H9 (cell line): ENCODE data around the gene CCDC7. TPM values are rescaled to one million over a fixed set of nuclear protein-coding genes. Genes with fewer than 3 reads are reported as not detected.
"Not testable (repeated sequence)": the region's sequence is repeated elsewhere in the genome, so short reads cannot be mapped to it uniquely, and the experiment has no call there.

Source experiments
- DNase-seq: peaks from one replicate; pipeline ENCODE4 v3.0.0-alpha.2; 2017
- H2AFZ ChIP-seq: one replicate; pipeline ENCODE4 v1.6.1; 2013; ENCODE audit warnings: mild to moderate bottlenecking, low read length, control low read depth, moderate library complexity
- H2AK5ac ChIP-seq: 2 replicates; pipeline ENCODE4 v1.6.1; 2013; ENCODE audit warnings: low read length, control low read depth, mixed read lengths; ENCODE audit not compliant: insufficient read length
- H2BK120ac ChIP-seq: one replicate; pipeline ENCODE4 v1.6.1; 2013; ENCODE audit warnings: low read depth, mild to moderate bottlenecking, low read length, control low read depth, inconsistent platforms; ENCODE audit not compliant: poor library complexity, severe bottlenecking
- H2BK12ac ChIP-seq: 2 replicates; pipeline ENCODE4 v1.6.1; 2013; ENCODE audit warnings: low read length, control low read depth, mixed read lengths, low read depth; ENCODE audit not compliant: insufficient read length
- H2BK15ac ChIP-seq: 2 replicates; pipeline ENCODE4 v1.6.1; 2013; ENCODE audit warnings: low read depth, low read length, control low read depth
- H2BK20ac ChIP-seq: one replicate; pipeline ENCODE4 v1.6.1; 2013; ENCODE audit warnings: low read depth, mild to moderate bottlenecking, low read length, control low read depth, inconsistent platforms; ENCODE audit not compliant: poor library complexity, severe bottlenecking
- H2BK5ac ChIP-seq: 2 replicates; pipeline ENCODE4 v1.6.1; 2013; ENCODE audit warnings: low read length, control low read depth, mixed read lengths; ENCODE audit not compliant: insufficient read length
- H3K14ac ChIP-seq: 2 replicates; pipeline ENCODE4 v1.6.1; 2013; ENCODE audit warnings: low read length, control low read depth; ENCODE audit not compliant: insufficient read depth
- H3K18ac ChIP-seq: 2 replicates; pipeline ENCODE4 v1.6.1; 2013; ENCODE audit warnings: low read depth, mild to moderate bottlenecking, mixed read lengths, low read length, control low read depth; ENCODE audit not compliant: insufficient read length
- H3K23ac ChIP-seq: 2 replicates; pipeline ENCODE4 v1.6.1; 2013; ENCODE audit warnings: low read length, control low read depth, mixed read lengths, low read depth; ENCODE audit not compliant: insufficient read length
- H3K23me2 ChIP-seq: 2 replicates; pipeline ENCODE4 v1.6.1; 2013; ENCODE audit warnings: low read depth, mild to moderate bottlenecking, mixed read lengths, low read length, control low read depth; ENCODE audit not compliant: insufficient read length, poor library complexity, severe bottlenecking
- H3K27ac ChIP-seq: 2 replicates; pipeline ENCODE4 v1.5.1; 2013; ENCODE audit warnings: low read length, control low read depth, mixed read lengths, low read depth; ENCODE audit not compliant: insufficient read length
- H3K27me3 ChIP-seq: 2 replicates; pipeline ENCODE4 v1.6.1; 2013; ENCODE audit warnings: low read length, control low read depth, inconsistent platforms; ENCODE audit not compliant: insufficient read depth
- H3K4ac ChIP-seq: 2 replicates; pipeline ENCODE4 v1.6.1; 2013; ENCODE audit warnings: low read depth, mild to moderate bottlenecking, control low read depth, inconsistent platforms, low read length, moderate library complexity
- H3K4me1 ChIP-seq: 2 replicates; pipeline ENCODE4 v1.6.1; 2013; ENCODE audit warnings: low read length, control low read depth, inconsistent platforms; ENCODE audit not compliant: insufficient read depth
- H3K4me2 ChIP-seq: 2 replicates; pipeline ENCODE4 v1.6.1; 2013; ENCODE audit warnings: low read length, control low read depth, mixed read lengths; ENCODE audit not compliant: insufficient read length, insufficient read depth
- H3K56ac ChIP-seq: 2 replicates; pipeline ENCODE4 v1.6.1; 2013; ENCODE audit warnings: low read depth, mild to moderate bottlenecking, mixed read lengths, low read length, control low read depth; ENCODE audit not compliant: insufficient read length
- H3K79me1 ChIP-seq: 2 replicates; pipeline ENCODE4 v1.6.1; 2013; ENCODE audit warnings: low read depth, mild to moderate bottlenecking, moderate library complexity, low read length, control low read depth, inconsistent platforms; ENCODE audit not compliant: insufficient read depth, poor library complexity, severe bottlenecking
- H3K79me2 ChIP-seq: 2 replicates; pipeline ENCODE4 v1.6.1; 2013; ENCODE audit warnings: low read length, control low read depth, inconsistent platforms; ENCODE audit not compliant: insufficient read depth
- H3K9ac ChIP-seq: 2 replicates; pipeline ENCODE4 v1.6.1; 2013; ENCODE audit warnings: low read length, control low read depth, mixed read lengths; ENCODE audit not compliant: insufficient read length; ENCODE audit errors: extremely low read depth
- H3K9me3 ChIP-seq: one replicate; pipeline ENCODE4 v1.6.1; 2013; ENCODE audit warnings: low read depth, low read length, inconsistent platforms; ENCODE audit not compliant: control insufficient read depth
- H3T11ph ChIP-seq: one replicate; pipeline ENCODE4 v1.6.1; 2013; ENCODE audit warnings: mild to moderate bottlenecking, low read length, control low read depth, inconsistent platforms
- H4K20me1 ChIP-seq: one replicate; pipeline ENCODE4 v1.6.1; 2013; ENCODE audit not compliant: control insufficient read depth, insufficient read length, insufficient read depth
- H4K5ac ChIP-seq: 2 replicates; pipeline ENCODE4 v1.6.1; 2013; ENCODE audit warnings: low read depth, mild to moderate bottlenecking, mixed read lengths, low read length, control low read depth; ENCODE audit not compliant: insufficient read length
- H4K8ac ChIP-seq: replicated peaks from 2 replicates; pipeline ENCODE4 v1.6.1; 2013; ENCODE audit warnings: low read length, control low read depth, mixed read lengths, low read depth; ENCODE audit not compliant: insufficient read length
- H4K91ac ChIP-seq: 2 replicates; pipeline ENCODE4 v1.6.1; 2013; ENCODE audit warnings: low read depth, mild to moderate bottlenecking, moderate library complexity, mixed read lengths, low read length, control low read depth; ENCODE audit not compliant: insufficient read length
- H3K27ac Mint-ChIP-seq, 3 experiments: 2 replicates in 2 of 3; 3 replicates in 1 of 3; pipeline ENCODE4 v1.8.0; 2020 to 2021; ENCODE audit warnings: mixed read lengths in 3 of 3, mild to moderate bottlenecking in 1 of 3, moderate library complexity in 1 of 3
- H3K27me3 Mint-ChIP-seq: 2 replicates; pipeline ENCODE4 v1.8.0; 2021; ENCODE audit warnings: low read depth, mild to moderate bottlenecking, moderate library complexity, mixed read lengths
- H3K36me3 Mint-ChIP-seq, 3 experiments: 2 replicates in 2 of 3; 3 replicates in 1 of 3; pipeline ENCODE4 v1.8.0; 2020 to 2021; ENCODE audit warnings: low read depth in 3 of 3, mixed read lengths in 3 of 3; ENCODE audit not compliant: insufficient read depth in 1 of 3
- H3K4me1 Mint-ChIP-seq, 2 experiments: 2 replicates each; pipeline ENCODE4 v1.8.0; 2020; ENCODE audit warnings: mixed read lengths in 2 of 2
- H3K4me3 Mint-ChIP-seq, 2 experiments: 2 replicates in 1 of 2; 3 replicates in 1 of 2; pipeline ENCODE4 v1.8.0; 2020 to 2021; ENCODE audit warnings: mild to moderate bottlenecking in 2 of 2, mixed read lengths in 2 of 2, moderate library complexity in 1 of 2
- H3K9me3 Mint-ChIP-seq, 2 experiments: 2 replicates in 1 of 2; 3 replicates in 1 of 2; pipeline ENCODE4 v1.8.0; 2020; ENCODE audit warnings: mild to moderate bottlenecking in 2 of 2, mixed read lengths in 2 of 2, moderate library complexity in 1 of 2
- WGBS: extraction: QIAGEN DNeasy Blood & Tissue Kit; methylation state at CpG from one replicate; pipeline ENCODE4 v1.1.7; 2013; ENCODE audit warnings: missing lambda C conversion rate, low lambda C conversion rate, mixed read lengths; ENCODE audit not compliant: insufficient read length; ENCODE audit errors: extremely low coverage; 5-methylcytosine and 5-hydroxymethylcytosine counted together
- total RNA-seq: library from RNA; stranded (reverse); gene quantifications from 2 replicates; pipeline ENCODE4 v1.2.1, GENCODE V29; 2021

CCDC7 gene
- total RNA-seq, 1 experiment from 2014 or later: 1.6 TPM

- not testable (repeated sequence) for H2BK15ac ChIP-seq, H2AFZ ChIP-seq, H3K9ac ChIP-seq, H3K4me2 ChIP-seq, H3K4me1 ChIP-seq, H3K14ac ChIP-seq, H3K23ac ChIP-seq, H3K9me3 ChIP-seq, H3K27me3 ChIP-seq, H3K4me1 Mint-ChIP-seq, H3K56ac ChIP-seq, H4K5ac ChIP-seq, DNase-seq, H3K27ac Mint-ChIP-seq, H2BK12ac ChIP-seq, H2BK5ac ChIP-seq, H3K79me2 ChIP-seq, H3K23me2 ChIP-seq, H4K20me1 ChIP-seq, H3K27me3 Mint-ChIP-seq, H3K79me1 ChIP-seq, H4K91ac ChIP-seq, H2BK20ac ChIP-seq, H2BK120ac ChIP-seq, H3K4ac ChIP-seq, H2AK5ac ChIP-seq, H3K18ac ChIP-seq, H3K4me3 Mint-ChIP-seq, H4K8ac ChIP-seq, H3T11ph ChIP-seq, H3K27ac ChIP-seq
- H3K36me3 Mint-ChIP-seq: peaks cover 25 to 51% (median 26%) of the 10 kb centered on the region in 3 experiments
- peaks cover 68 to 74% of the 10 kb centered on the region in 2 experiments for H3K9me3 Mint-ChIP-seq
- WGBS: no CpG with 5 or more reads among the region's 31 CpGs
Observed at GRCh38 chr10:32500136-32500535, 54.2 kb downstream of the CCDC7 start.
